ENCODE measurements around the gene MFN2.
"Not testable (repeated sequence)": the region's sequence is repeated elsewhere in the genome, so short reads cannot be mapped to it uniquely, and the experiment has no call there.

DNA sequence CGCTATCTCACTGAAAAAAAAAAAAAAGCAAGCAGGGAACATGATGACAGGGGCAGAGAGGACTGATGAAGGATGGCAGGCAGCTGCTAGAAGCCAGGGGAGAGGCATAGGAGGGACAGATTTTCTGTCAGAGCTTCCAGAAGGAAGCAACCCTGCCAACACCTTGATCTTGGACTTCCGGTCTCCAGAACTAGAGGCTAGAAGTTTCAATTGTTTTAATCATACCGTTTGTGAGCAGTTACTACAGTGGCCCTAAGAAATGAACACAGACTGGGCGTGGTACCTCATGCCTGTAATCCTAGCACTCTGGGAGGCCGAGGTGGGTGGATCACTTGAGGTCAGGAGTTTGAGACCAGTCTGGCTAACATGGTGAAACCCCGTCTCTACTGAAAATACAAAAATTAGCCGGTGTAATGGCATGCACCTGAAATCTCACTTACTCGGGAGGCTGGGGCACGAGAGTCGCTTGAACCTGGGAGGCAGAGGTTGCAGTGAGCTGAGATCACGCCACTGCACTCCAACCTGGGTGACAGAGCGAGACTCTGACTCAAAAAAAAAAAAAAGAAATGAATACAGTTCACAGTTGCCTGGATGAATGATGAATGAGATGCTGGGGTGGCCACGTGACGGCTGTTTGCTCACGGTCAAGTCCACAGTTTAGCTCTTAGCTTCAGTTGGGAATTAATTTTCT is 64.1 kb downstream of the MFN2 start:
- TF ChIP-seq, protein P1, sequence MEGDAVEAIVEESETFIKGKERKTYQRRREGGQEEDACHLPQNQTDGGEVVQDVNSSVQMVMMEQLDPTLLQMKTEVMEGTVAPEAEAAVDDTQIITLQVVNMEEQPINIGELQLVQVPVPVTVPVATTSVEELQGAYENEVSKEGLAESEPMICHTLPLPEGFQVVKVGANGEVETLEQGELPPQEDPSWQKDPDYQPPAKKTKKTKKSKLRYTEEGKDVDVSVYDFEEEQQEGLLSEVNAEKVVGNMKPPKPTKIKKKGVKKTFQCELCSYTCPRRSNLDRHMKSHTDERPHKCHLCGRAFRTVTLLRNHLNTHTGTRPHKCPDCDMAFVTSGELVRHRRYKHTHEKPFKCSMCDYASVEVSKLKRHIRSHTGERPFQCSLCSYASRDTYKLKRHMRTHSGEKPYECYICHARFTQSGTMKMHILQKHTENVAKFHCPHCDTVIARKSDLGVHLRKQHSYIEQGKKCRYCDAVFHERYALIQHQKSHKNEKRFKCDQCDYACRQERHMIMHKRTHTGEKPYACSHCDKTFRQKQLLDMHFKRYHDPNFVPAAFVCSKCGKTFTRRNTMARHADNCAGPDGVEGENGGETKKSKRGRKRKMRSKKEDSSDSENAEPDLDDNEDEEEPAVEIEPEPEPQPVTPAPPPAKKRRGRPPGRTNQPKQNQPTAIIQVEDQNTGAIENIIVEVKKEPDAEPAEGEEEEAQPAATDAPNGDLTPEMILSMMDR (IDR thresholded peaks at IDR 0.05), result not testable (repeated sequence)
- TF ChIP-seq NR1H2 (CRISPR knock-in tag; IDR thresholded peaks at IDR 0.05); TCF7 (CRISPR knock-in tag; IDR thresholded peaks at IDR 0.05; ENCODE audit: low read depth); USF2 (CRISPR knock-in tag; IDR thresholded peaks at IDR 0.05); GABPB1 (CRISPR knock-in tag; IDR thresholded peaks at IDR 0.05); CBFB (CRISPR knock-in tag; IDR thresholded peaks at IDR 0.05; ENCODE audit: low read depth); TEAD1 (CRISPR knock-in tag; IDR thresholded peaks at IDR 0.05); USF1 (CRISPR knock-in tag; IDR thresholded peaks at IDR 0.05): not testable (repeated sequence)
- TF ChIP-seq, protein P2, sequence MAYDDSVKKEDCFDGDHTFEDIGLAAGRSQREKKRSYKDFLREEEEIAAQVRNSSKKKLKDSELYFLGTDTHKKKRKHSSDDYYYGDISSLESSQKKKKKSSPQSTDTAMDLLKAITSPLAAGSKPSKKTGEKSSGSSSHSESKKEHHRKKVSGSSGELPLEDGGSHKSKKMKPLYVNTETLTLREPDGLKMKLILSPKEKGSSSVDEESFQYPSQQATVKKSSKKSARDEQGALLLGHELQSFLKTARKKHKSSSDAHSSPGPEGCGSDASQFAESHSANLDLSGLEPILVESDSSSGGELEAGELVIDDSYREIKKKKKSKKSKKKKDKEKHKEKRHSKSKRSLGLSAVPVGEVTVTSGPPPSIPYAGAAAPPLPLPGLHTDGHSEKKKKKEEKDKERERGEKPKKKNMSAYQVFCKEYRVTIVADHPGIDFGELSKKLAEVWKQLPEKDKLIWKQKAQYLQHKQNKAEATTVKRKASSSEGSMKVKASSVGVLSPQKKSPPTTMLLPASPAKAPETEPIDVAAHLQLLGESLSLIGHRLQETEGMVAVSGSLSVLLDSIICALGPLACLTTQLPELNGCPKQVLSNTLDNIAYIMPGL (CRISPR knock-in tag; IDR thresholded peaks at IDR 0.05), result not testable (repeated sequence)
